ENCODE measurements around the gene FPR1.

DNA sequence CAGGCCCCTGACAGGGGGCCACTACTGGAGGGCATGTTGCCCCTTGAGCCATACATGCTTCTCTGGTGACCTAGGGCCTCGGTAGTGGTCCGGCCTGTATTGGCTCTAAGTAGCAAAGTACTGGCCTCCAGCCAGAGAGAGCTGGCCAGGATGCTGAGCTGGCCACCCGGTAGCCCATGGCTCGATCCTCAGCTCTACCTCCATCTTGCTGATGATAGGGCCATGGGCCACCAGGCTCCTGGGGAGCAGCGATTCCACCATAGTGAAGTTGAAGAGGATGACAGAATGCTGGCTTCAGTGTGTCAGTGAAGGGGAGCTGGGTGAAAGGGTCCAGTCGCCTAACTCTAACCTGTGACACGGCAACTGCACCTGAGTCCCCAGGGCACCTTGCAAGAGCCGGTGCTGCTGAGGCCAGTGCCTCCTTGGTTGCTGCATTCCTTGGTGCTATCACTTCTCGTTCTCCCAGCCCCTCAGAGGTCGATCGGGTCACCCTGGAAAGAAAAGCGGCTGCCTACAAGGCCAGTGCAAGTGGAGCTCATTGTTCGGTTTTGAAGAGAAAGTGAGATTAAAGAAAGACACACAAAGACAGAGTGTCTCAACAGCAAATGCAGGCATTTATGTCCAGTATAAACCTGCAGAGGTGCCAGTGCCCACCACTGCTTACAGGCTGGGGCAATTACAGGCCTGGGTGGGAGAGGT is 48.2 kb upstream of the FPR1 start:
- no peak for TF ChIP-seq GATA2 (IDR thresholded peaks at IDR 0.05; ENCODE audit: low read depth, low read length)
- TF ChIP-seq GATA3 (IDR thresholded peaks at IDR 0.05; ENCODE audit: low read depth, low read length) = no peak

All from SH-SY5Y (cell line).